Gastroesophageal sphincter (tissue), 3 donors: ENCODE results near the gene RNASE4.

Source experiments
- POLR2A ChIP-seq, 2 donors: fragments of 450-650 bp; IDR thresholded peaks; one replicate each; pipeline ENCODE4 v1.6.1; 2017; ENCODE audit warnings: antibody characterized with exemption in 2 of 2, mild to moderate bottlenecking in 2 of 2, moderate library complexity in 1 of 2
- POLR2AphosphoS5 ChIP-seq: sonication (generic); formaldehyde crosslinking; IDR thresholded peaks from one replicate; pipeline ENCODE4 v1.6.1; 2017; ENCODE audit warnings: antibody characterized with exemption
- TF ChIP-seq, protein P1 (sequence below), 4 experiments: fragments of 200-600 bp in 2 of 4; fragments of 450-650 bp in 2 of 4; sonication (generic) in 1 of 4; IDR thresholded peaks; one replicate each; pipeline ENCODE4 v1.5.1; 2017 to 2019; ENCODE audit warnings: antibody characterized with exemption in 4 of 4, mild to moderate bottlenecking in 2 of 4, moderate library complexity in 2 of 4

DNA sequence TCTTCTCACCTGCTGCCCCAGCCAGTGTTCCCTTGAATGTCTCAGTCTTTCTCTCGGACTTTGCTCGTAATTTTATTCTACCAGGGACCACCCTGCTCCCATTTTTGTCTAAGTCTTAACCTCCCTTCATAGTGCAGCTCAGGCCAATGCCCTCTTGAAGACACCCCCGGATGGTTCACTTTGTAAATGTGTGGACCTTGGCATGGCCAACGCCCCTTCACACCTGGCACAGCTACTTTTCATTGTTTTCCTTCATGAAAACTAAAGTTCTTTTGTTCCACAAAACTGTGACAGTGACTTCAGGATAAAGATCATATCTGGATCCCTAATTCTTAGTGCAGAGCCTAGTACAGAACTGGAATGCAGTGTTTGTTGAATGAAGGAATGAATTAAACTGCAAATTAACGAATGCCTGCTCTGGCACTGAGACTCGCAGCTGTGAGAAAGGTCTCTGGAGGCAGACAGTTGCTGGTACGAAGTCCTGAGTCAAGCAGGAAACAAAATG, 3.5 kb upstream of the RNASE4 start:
- TF ChIP-seq POLR2A (IDR thresholded peaks at IDR 0.05) (no peak), POLR2AphosphoS5 (no peak)
- TF ChIP-seq, protein P1, sequence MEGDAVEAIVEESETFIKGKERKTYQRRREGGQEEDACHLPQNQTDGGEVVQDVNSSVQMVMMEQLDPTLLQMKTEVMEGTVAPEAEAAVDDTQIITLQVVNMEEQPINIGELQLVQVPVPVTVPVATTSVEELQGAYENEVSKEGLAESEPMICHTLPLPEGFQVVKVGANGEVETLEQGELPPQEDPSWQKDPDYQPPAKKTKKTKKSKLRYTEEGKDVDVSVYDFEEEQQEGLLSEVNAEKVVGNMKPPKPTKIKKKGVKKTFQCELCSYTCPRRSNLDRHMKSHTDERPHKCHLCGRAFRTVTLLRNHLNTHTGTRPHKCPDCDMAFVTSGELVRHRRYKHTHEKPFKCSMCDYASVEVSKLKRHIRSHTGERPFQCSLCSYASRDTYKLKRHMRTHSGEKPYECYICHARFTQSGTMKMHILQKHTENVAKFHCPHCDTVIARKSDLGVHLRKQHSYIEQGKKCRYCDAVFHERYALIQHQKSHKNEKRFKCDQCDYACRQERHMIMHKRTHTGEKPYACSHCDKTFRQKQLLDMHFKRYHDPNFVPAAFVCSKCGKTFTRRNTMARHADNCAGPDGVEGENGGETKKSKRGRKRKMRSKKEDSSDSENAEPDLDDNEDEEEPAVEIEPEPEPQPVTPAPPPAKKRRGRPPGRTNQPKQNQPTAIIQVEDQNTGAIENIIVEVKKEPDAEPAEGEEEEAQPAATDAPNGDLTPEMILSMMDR (IDR thresholded peaks at IDR 0.05), result no peak
